HG03135 (cell line): ENCODE measurements around the gene ZFYVE27.
"Not testable (repeated sequence)": the region's sequence is repeated elsewhere in the genome, so short reads cannot be mapped to it uniquely, and the experiment has no call there.

ENCODE experiments used
- ATAC-seq: cut with Tn5 transposase; IDR thresholded peaks from one replicate; pipeline ENCODE4 v1.9.1; 2021; ENCODE audit warnings: mild to moderate bottlenecking, moderate library complexity; ENCODE audit not compliant: unreplicated experiment

ZFYVE27 gene, protein sequence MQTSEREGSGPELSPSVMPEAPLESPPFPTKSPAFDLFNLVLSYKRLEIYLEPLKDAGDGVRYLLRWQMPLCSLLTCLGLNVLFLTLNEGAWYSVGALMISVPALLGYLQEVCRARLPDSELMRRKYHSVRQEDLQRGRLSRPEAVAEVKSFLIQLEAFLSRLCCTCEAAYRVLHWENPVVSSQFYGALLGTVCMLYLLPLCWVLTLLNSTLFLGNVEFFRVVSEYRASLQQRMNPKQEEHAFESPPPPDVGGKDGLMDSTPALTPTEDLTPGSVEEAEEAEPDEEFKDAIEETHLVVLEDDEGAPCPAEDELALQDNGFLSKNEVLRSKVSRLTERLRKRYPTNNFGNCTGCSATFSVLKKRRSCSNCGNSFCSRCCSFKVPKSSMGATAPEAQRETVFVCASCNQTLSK

GRCh38 chr10:97736902-97737769, at the start of gene ZFYVE27:
Gene ZFYVE27 (plus strand): TSS chr10:97737128. CDS start chr10:97738478, 1,350 bp downstream.
- peak; percentile 79 for ATAC-seq

GRCh38 chr10:97687785-97688781, 48.8 kb upstream of the ZFYVE27 start:
- ATAC-seq, result no peak

DNA sequence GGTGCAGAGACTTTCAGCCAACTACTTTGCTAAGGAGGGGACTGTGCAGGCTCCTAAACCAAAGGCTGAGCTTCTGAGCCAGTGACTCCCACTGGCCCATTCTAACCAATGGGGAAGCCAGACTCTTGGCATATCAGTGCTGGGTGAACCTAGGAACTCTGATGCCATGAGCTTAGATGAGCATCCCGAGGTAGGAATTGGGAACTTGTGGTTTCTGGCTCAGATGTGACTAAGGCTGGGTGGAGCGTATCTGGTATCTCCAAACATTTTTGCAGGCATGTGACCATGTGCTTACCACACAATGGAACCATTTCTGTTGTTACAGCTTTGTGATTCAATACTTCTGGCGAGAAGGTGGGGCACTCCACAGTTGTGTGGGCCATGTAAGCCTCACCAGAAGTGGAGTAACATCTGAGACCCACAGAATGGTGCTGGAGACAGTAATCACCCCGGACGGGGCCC, 47.3 kb upstream of the ZFYVE27 start:
- ATAC-seq, result no peak

DNA sequence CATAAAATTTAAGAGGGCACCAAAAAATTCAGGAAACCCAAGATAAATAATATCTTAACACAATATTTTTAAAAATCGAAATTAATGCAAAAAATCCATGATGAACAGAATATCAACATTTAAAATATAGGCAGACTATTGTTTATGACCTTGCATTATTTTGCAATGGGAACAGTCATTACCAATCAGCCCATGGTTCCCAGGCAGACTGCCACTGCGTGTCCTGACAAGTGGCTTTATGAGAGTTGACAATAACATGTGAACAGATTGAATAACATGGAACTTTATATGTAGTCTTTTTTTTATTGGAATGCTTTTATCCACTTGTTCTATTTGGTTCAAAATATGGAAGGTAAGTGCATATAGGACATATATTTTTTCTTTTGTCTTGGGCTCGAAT, 46.8 kb upstream of the ZFYVE27 start:
- ATAC-seq, result no peak

GRCh38 chr10:97698072-97698655, 38.8 kb upstream of the ZFYVE27 start:
- ATAC-seq, result not testable (repeated sequence)

GRCh38 chr10:97701438-97702069, 35.4 kb upstream of the ZFYVE27 start:
- peak; percentile 60 for ATAC-seq

DNA sequence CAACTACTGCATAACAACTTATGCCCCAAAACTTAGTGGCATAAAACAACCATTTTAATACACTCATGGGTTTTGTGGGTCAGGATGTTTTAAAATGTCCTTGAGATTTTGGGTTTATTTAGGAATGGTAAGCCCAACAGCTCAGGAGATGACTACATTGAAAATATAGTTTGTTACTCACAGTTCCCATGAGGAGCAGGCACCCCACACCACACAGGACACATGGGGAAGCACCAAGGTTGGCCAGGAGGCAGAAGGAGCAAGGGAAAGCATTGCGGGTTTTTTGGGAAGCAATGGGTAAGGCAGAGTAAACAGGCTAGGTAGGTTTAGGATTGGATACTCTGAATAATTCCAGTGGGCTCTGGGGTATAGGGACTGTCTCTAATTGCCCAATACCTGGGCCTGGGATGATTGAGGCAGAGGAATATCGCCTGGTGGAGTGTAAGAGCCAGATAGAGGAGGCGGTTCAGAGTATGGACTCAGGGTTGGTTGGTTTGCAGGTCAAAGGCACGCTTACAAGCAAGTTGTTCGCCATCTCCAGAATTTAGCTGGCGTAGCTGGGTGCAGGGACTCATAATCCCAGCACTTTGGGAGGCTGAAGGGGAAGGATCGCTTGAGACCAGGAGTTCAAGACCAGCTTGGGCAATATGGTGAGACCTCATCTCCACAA, 33.4 kb upstream of the ZFYVE27 start:
- no peak for ATAC-seq

GRCh38 chr10:97704341-97704740, 32.6 kb upstream of the ZFYVE27 start:
- ATAC-seq, result no peak

DNA sequence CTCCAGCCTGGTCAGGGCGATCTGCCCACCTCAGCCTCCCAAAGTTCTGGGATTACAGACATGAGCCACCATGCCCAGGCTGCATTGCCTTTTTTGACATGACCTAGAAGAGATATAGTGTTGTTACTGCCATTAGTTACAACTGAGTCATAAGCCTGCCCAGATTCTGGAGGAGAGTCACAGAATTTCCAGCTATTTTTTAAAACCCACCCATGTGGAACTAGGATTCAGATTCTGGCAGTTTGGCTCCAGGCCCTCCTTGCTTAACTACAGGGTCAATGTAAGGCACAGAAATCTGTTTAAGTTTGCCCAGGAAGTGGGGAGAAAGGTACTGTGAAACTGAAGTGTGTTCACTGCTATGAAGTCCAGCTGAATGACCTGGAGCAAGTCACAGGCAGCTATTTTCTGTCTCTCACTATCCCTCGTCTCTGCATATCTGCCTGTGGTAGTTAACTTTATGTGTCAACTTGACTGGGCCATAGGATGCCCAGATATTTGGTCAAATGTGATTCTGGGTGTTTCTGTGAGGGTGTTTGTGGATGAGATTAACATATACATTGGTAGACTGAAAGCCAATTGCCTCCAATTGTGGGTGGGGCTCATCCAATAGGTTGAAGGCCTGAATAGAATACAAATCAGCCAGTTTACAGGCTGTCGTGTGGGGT, 31.8 kb upstream of the ZFYVE27 start:
- ATAC-seq, result no peak

DNA sequence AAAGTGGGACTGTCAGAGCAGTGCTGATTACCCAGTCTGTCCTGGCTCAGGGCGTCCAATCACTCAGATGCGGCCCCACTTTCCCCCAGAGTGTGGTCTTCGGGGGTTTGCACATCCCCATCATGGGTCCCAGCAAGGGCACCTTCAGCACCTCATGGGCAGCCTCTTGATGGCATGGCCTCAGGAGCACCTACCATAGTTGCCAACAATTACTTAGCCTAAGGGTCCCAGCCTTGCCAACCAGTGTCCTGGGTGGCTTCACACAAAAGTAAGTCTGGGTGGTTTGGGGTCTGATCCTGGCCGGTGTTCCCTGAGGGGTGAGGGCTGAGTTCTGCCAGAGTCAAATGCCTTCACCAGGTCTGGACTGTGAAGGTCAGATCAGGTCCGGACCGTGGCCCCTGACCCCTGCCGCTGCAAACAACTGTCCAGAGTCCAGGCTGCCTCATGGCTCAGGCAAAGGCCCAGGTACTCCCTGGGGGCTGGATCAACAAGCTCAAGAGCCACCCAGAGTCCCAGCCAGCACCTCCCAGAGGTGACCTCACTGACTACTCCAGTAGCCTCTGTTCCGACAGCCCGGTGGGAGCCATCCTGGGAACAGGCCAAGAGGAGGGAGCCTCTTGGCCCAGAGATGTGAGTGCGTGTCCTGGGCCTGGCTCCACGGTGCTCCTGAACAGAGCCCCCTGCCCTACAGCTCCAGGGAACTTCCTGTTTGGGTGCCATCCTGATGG, 29.6 kb upstream of the ZFYVE27 start:
- no peak for ATAC-seq

- ATAC-seq, result no peak
These were observed 28.8 kb upstream of the ZFYVE27 start for GRCh38 chr10:97708167-97708566.

- no peak for ATAC-seq
These were observed 27.7 kb upstream of the ZFYVE27 start for GRCh38 chr10:97708976-97709946.

GRCh38 chr10:97711640-97712572, 25.0 kb upstream of the ZFYVE27 start:
- no peak for ATAC-seq

DNA sequence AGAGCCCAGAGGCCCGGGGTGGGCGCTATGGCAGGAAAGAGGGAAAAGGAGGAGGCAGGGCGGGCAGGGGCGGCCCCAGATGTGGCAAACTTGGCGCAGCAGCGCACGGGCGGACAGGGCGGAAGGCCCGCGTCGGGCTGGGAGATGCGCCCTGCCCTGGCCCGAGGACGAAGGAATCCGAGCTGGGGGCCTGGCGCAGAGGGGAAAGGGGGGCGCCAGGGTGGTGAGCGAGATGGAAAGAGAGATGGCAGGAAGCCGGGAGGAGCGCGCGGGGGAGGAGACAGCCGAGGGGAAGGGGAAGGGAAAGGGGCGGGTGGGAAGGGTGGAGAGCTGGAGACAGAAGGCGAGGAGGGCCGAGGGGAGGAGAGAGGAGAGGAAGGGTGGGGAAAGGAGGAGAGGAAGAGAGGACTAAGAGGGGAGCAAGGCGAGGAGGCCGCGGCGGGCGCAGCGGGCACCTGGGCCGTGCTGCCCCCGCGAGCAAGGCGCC, 23.5 kb upstream of the ZFYVE27 start, which contains the start of gene MARVELD1:
TSS of gene MARVELD1 (plus strand) at position 392 of the 487 bp plus-strand sequence. CDS start 147 bp downstream, outside the sequence.
- ATAC-seq, result no peak

GRCh38 chr10:97713826-97714400, 23.0 kb upstream of the ZFYVE27 start:
- ATAC-seq, result peak; percentile 71
